ENCODE measurements around the gene KLHL26. TPM values are rescaled to one million over a fixed set of nuclear protein-coding genes. Genes with fewer than 3 reads are reported as not detected.
A peak's percentile ranks its signal among the peaks of the same experiment; 100 is the strongest.

Gene KLHL26
- total and polyA plus RNA-seq, 2 of the 13 experiments (the other 11 are each of a cell fraction or from before 2014, with no cell fraction given) = 1.5 to 1.7 TPM

- TF ChIP-seq ZNF292 (CRISPR knock-in tag; IDR thresholded peaks at IDR 0.05; ENCODE audit: borderline replicate concordance, low read depth) (no peak), PBX3 (CRISPR knock-in tag; IDR thresholded peaks at IDR 0.05; ENCODE audit: borderline replicate concordance) (no peak), YY1 (IDR thresholded peaks at IDR 0.05; ENCODE audit: insufficient read depth, insufficient replicate concordance, low read depth, low read length) (peak; percentile 87), HDAC1 (CRISPR knock-in tag; IDR thresholded peaks at IDR 0.05) (peak; percentile 42; the same call in 1 of the 2 replicates), CAMTA2 (CRISPR knock-in tag; IDR thresholded peaks at IDR 0.05; ENCODE audit: borderline replicate concordance) (peak; percentile 87; the same call in 1 of the 2 replicates), ZNF296 (CRISPR knock-in tag; conservative IDR thresholded peaks at IDR 0.05) (peak; percentile 86), ZNF710 (CRISPR knock-in tag; IDR thresholded peaks at IDR 0.05; ENCODE audit: borderline replicate concordance) (0 out of 2 replicates have a peak, but pooled peaks have one; percentile 32), POGK (CRISPR knock-in tag; conservative IDR thresholded peaks at IDR 0.05) (peak; percentile 61; the same call in 1 of the 2 replicates), MIER2 (CRISPR knock-in tag; IDR thresholded peaks at IDR 0.05) (peak; percentile 52), HMGXB4 (CRISPR knock-in tag; IDR thresholded peaks at IDR 0.05; ENCODE audit: borderline replicate concordance in 1 of 2, low read depth in 1 of 2) (peak in 1 of 2 experiments; percentile 64; a peak in 2 of 4 replicates), ZNF574 (CRISPR knock-in tag; IDR thresholded peaks at IDR 0.05) (no peak), PCBP2 (optimal IDR thresholded peaks at IDR 0.05; ENCODE audit: low read depth, low read length, poor library complexity, severe bottlenecking) (no peak), CHCHD3 (CRISPR knock-in tag; IDR thresholded peaks at IDR 0.05) (no peak), ZSCAN20 (CRISPR knock-in tag; IDR thresholded peaks at IDR 0.05; ENCODE audit: borderline replicate concordance) (no peak), YEATS2 (CRISPR knock-in tag; IDR thresholded peaks at IDR 0.05; ENCODE audit: borderline replicate concordance) (0 out of 2 replicates have a peak, but pooled peaks have one; percentile 36), ZFY (CRISPR knock-in tag; IDR thresholded peaks at IDR 0.05) (peak; percentile 61), ZNF333 (CRISPR knock-in tag; IDR thresholded peaks at IDR 0.05; ENCODE audit: borderline replicate concordance) (0 out of 2 replicates have a peak, but pooled peaks have one; percentile 76)
These were observed 46.5 kb downstream of the KLHL26 start, which contains the start of gene CRTC1 (continued) for GRCh38 chr19:18683109-18683957.
